ENCODE data around the gene PARP9. TPM values are rescaled to one million over a fixed set of nuclear protein-coding genes. Genes with fewer than 3 reads are reported as not detected.

Gene PARP9
- total and polyA plus RNA-seq, 10 of the 15 experiments (the other 5 are each of a cell fraction or from before 2014, with no cell fraction given) = 34.0 to 122 (median 46.1) TPM

GRCh38 chr3:122564155-122564912 lies at the start of gene PARP9, which contains the start of gene DTX3L (continued):
- TF ChIP-seq ZBTB4 (CRISPR knock-in tag; IDR thresholded peaks at IDR 0.05) (no peak), EGR1 (IDR thresholded peaks at IDR 0.05; ENCODE audit: borderline replicate concordance in 1 of 2, low read depth in 2 of 2, low read length in 2 of 2) (no peak), FOXK2 (IDR thresholded peaks at IDR 0.05) (no peak), NBN (IDR thresholded peaks at IDR 0.05) (0 out of 2 replicates have a peak, but pooled peaks have one; percentile 46), REST (IDR thresholded peaks at IDR 0.05; ENCODE audit: low read depth, low read length) (no peak), SMAD5 (IDR thresholded peaks at IDR 0.05; ENCODE audit: low read depth) (peak; percentile 34; the same call in 1 of the 2 replicates), POU2F2 (IDR thresholded peaks at IDR 0.05; ENCODE audit: borderline replicate concordance, low read depth, low read length) (peak; percentile 45; the same call in 2 of the 3 replicates), BHLHE40 (IDR thresholded peaks at IDR 0.05; ENCODE audit: borderline replicate concordance in 1 of 2, low read depth in 2 of 2, low read length in 1 of 2) (peak; percentile 9 to 56; a peak in 3 of 4 replicates), PAX5 (IDR thresholded peaks at IDR 0.05; ENCODE audit: borderline replicate concordance, low read depth, low read length) (no peak), MEF2A (IDR thresholded peaks at IDR 0.05; ENCODE audit: insufficient read depth, low read depth, low read length) (no peak), MEF2B (IDR thresholded peaks at IDR 0.05; ENCODE audit: partially characterized antibody, poor library complexity, severe bottlenecking) (no peak), HDGF (IDR thresholded peaks at IDR 0.05) (no peak; the same call in 1 of the 2 replicates), TARDBP (IDR thresholded peaks at IDR 0.05; ENCODE audit: borderline replicate concordance) (no peak), ASH2L (IDR thresholded peaks at IDR 0.05; ENCODE audit: borderline replicate concordance, low read depth) (peak; percentile 97; the same call in 1 of the 2 replicates), NRF1 (conservative IDR thresholded peaks at IDR 0.05; ENCODE audit: low read depth, low read length) (no peak), ZBTB40 (IDR thresholded peaks at IDR 0.05; ENCODE audit: borderline replicate concordance) (peak; percentile 7; the same call in 1 of the 2 replicates)
- TF ChIP-seq, protein P1, sequence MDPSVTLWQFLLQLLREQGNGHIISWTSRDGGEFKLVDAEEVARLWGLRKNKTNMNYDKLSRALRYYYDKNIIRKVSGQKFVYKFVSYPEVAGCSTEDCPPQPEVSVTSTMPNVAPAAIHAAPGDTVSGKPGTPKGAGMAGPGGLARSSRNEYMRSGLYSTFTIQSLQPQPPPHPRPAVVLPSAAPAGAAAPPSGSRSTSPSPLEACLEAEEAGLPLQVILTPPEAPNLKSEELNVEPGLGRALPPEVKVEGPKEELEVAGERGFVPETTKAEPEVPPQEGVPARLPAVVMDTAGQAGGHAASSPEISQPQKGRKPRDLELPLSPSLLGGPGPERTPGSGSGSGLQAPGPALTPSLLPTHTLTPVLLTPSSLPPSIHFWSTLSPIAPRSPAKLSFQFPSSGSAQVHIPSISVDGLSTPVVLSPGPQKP (IDR thresholded peaks at IDR 0.05; ENCODE audit: low read depth, low read length) = 0 out of 2 replicates have a peak, but pooled peaks have one; percentile 48

Data from GM12878 (cell line).